GM11168 (cell line): ENCODE measurements around the gene PAQR8.

Experiments
- in situ Hi-C: fragments of 300-500 bp; cut with MboI; formaldehyde crosslinking; loops from one replicate; pipeline ENCODE4 v1.12.0; 2022; ENCODE audit warnings: low sequenced_read_pairs; ENCODE audit not compliant: unreplicated experiment

PAQR8 gene

GRCh38 chr6:52345311-52345710 lies 16.6 kb upstream of the PAQR8 start:
- in situ Hi-C loops = loop anchor here (5.0 kb wide), 1 partner anchor 43 kb away; no protein-coding TSS in a partner anchor

DNA sequence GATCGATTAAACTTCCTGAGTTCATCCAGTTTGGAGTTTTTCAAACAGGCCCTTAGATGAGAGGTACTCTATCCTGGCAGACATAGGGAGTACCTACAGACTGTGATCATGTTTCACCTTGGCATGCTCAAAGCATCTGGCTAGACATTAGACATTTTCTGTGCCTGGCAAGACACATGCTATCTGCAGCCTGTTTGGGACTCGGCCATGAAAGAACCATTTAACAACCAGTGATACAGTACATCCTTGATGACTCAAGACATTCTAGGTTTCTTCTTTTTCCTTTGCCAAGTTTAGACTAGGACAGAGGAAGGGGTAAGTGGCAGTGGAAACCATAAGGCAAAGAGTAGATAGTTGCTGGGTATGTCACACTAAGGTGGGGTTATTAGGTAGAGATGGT lies 15.4 kb upstream of the PAQR8 start:
- in situ Hi-C loops = loop anchor here (5.0 kb wide), 1 partner anchor 44 kb away; no protein-coding TSS in a partner anchor

DNA sequence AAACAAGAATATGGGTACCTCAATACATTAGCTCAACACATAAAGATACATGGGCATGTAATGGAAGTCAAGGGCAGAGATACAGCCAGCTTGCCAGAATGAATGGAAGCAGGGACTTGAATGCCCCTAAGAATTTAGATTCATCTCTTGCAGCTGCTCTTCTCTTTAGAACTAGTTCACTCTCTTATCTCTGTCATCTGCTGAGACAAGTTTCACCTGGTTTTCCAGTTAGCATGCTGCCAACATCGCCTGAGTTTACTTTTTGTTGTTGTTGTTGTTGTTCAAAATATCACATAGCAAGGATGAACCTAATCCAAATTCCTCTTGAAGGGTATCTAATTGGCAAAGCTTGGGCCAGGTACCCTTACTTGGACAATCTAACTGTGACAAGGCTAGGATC lies 14.1 kb upstream of the PAQR8 start:
- in situ Hi-C loops = loop anchor here (5.0 kb wide), 1 partner anchor 46 kb away; no protein-coding TSS in a partner anchor

GRCh38 chr6:52351879-52352238 lies 10.1 kb upstream of the PAQR8 start:
- in situ Hi-C loops = no loop called here

DNA sequence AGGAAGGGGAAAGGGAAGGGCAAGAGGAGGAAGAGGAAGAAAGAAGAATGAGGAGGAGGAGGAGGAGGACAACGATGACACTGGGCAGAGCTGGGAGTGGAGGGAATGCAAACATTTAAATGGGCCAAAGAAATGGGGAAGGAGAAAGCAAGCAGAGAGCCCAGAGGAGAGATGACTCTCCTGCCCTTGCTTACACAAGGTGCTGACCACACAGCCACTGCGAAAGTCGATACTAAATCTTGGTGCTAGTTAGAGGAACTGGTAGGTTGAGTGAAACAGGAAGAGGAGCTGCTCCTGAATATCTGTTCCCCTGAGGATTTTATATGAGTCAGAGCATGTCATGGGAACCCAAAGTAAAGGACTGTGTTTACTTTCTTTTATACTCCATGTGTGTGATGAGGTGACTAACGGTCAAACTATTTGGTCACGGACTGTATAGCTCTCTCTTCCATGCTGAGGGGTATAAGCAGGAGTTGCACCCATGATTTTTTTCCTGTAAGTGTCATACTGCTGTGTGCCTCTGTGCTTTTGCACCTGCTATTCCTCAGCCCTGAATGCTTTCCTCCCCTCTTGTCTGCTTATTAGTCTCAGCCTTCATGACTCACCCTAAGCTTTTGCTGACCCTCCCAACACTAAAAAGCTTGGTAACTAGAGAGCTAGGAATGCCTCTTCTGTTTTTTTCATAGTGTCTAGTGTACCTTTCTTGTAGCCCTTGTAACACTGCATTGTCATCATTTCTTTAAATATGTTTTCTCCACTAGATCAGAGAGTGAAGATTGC lies 9.5 kb upstream of the PAQR8 start:
- in situ Hi-C loops = no loop called here

DNA sequence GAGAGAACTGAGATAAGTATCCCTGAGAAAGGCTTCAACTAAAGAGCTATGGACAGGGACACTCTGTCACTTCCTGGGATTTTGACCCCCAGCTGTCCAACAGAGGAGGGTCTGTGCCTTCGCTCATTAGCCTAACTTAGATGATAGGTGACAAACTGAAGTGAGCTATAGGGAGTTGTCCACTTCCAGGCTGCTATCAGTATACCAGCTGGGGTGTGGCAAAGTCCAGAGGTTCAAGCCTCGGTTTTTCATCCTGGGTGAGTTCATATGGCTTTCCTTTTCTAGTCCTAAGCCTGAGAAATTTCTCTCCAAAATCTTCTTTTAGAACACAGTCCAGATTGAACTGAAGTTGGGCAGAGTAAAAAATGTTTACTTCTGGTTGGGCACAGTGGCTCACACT lies 5.9 kb upstream of the PAQR8 start:
- in situ Hi-C loops = no loop called here

DNA sequence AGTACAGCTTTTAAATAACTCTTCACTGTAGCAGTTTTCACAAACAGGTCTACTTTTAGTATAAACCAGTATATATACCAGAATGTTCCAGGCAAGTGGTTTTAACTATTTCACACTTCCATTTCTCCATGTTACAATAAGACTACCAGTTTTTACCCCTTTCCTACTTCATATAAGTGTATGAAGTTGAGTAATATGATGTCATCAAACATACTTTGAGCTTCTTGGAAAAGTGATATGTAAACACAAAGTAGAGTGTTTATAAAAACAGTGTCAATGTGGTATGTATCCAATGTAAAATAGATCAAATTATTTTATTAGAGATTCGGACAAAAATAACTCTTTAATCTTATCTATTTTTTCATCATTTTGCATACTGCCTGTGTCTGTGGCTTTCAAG lies 2.5 kb upstream of the PAQR8 start:
- in situ Hi-C loops = no loop called here

DNA sequence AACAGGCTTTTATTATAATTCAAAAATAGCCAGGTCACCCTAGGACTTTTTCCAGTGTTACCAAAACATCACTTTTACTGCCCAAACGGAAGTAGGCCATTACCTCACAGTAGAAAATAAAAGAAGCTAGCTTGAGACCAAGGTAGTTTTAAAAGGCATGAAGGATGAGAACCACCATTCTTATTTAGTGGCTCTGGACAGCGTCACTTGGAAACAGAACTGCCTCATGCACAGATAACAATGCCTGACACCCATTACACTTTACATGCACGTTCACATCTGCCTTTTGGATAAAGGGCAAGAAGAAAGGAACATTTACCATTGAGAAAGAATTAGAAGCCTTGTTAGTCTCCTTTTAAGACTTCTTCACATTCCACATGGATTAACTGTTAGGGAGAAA lies 1.9 kb upstream of the PAQR8 start:
- in situ Hi-C loops = no loop called here

- in situ Hi-C loops = no loop called here
These were observed 1.1 kb upstream of the PAQR8 start for GRCh38 chr6:52360601-52361413.

DNA sequence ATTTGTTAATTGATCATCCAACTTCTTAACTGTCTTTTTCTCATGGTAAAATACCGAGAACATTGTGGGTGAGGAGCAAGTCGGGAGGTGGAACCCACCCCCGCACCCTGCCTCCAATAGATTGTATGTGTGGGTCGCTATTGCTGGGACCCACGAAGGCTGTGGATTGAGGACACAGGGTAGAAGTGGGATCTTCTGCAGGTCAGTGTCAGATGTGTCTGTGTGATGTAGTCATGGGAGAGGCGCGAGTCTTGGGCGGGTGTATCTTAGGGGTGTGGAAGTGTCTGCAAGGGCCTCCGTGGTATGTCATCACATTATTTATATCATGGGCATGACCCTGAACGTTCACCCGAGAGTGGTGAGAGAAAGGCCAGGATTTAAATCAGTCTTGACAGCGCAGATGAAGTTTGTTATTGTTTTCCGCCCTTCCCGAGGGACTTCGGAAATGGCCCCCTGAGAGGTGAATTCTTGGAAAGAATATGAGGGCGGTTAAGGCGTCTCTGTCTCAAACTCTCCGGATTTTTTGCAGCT lies 472 bp upstream of the PAQR8 start:
- in situ Hi-C loops = no loop called here

GRCh38 chr6:52362443-52363227 lies 684 bp downstream of the PAQR8 start:
- in situ Hi-C loops = no loop called here

DNA sequence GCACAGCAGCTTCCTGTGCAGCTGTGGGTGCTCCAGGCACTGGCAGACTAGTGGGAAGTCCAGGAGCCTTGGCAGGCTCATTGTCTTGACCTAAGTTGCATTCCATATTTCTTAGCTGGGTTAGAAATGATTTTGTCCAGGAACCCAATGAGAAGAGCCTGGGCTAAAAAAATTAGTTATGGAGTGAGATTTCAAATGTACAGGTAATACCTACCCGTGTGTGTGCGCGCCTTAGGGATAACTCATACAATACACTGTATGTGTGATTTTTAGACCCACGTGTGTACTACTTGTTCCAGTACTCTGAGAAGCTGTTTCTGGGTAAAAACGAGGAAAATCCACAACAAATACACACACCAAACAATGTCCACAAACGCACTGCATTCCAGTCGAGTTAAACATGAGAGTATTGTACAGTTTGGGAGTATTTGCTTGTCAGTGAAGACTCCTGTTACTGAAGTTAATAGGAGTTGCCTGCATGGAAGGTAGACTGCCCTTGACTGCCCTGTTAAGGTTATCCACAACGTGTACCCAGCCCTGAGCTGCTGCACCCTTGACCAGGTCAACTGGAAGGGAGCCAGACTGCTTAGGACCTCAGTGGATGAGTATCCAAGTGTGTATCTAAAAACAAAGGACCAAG lies 1.4 kb downstream of the PAQR8 start:
- in situ Hi-C loops = no loop called here

- in situ Hi-C loops = no loop called here
These were observed 2.7 kb downstream of the PAQR8 start for GRCh38 chr6:52364480-52365166.

GRCh38 chr6:52365317-52365716 lies 3.4 kb downstream of the PAQR8 start:
- in situ Hi-C loops = no loop called here

GRCh38 chr6:52365866-52366540 lies 4.1 kb downstream of the PAQR8 start:
- in situ Hi-C loops = no loop called here

DNA sequence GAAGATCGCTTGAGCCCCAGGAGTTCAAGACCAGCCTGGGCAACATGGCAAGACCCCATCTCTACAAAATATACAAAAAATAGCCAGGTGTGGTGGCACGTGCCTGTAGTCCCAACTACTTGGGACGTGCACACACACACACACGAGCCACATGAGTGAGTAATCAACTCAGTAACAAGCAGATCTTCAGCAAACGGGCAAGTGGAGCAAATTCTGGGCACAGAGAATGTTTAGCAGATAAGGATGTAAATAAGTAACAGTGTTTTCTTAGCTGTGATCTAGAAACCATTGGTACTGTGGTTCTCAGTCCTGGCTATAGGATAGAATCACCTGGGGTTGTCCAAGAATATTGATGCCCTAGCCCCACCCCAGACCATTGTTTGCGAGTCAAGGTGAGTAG lies 6.1 kb downstream of the PAQR8 start:
- in situ Hi-C loops = no loop called here

DNA sequence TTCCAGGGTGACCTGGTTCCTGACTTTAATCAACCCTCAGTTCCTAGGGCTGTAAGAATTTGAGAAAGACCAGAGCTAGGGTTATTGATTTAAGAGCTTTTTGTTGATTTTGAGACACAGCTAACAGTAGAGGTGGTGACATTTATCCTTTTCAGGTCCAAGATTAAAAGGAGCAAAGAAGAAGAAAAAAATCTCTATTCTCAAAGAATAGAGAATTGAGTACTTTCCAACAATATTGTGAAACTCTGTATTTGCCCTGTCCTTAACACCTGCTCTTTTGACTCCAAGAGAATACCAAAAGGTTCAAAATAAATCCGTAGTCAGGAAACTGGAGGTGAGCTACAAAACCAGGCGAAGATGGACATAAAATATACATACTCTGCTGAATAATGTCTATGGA lies 7.3 kb downstream of the PAQR8 start:
- in situ Hi-C loops = no loop called here

DNA sequence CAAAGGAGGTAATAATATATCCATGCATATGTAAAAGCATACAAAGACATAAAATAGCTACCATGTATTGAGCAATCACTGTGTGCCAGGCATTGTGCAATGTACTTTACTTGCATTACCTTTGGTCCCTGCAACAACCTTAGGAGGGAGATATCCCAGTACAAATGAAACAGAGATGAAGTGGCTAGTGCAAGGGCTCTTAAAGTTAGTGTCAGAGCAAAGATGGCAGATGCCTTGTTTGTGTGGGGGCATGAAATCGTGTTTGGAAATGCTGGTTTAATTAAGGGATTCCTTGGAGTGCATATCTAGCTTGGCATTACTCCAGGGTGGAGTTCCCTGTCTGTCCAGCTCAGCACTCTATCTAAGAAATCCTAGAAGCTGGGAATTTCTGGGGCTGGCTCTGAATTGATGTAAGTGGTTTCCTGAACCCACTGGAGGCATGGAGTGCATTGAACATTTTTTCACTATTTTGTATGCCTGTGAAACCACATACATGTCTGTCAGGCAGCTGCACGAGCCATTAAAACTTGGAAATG lies 9.8 kb downstream of the PAQR8 start:
- in situ Hi-C loops = no loop called here
